Adrenal gland (tissue), 5 donors: Measurements from ENCODE around the gene CNGA3.

ENCODE experiments used
- POLR2A ChIP-seq, 2 donors: fragments of 450-650 bp; IDR thresholded peaks; one replicate each; pipeline ENCODE4 v1.6.1; 2017; ENCODE audit warnings: antibody characterized with exemption in 2 of 2, mild to moderate bottlenecking in 2 of 2, moderate library complexity in 1 of 2
- TF ChIP-seq, protein P1 (sequence below), 6 experiments: fragments of 450-650 bp in 4 of 6; fragments of 200-600 bp in 2 of 6; sonication (generic) in 1 of 6; IDR thresholded peaks; 1 replicate in 5 of 6; 2 replicates in 1 of 6; pipeline versions ENCODE4 v1.5.1 to v1.8.0; 2016 to 2021; ENCODE audit warnings: antibody characterized with exemption in 6 of 6, mild to moderate bottlenecking in 2 of 6, moderate library complexity in 1 of 6
- donor health status: DM: no; HTN: no; CAD: no.

DNA sequence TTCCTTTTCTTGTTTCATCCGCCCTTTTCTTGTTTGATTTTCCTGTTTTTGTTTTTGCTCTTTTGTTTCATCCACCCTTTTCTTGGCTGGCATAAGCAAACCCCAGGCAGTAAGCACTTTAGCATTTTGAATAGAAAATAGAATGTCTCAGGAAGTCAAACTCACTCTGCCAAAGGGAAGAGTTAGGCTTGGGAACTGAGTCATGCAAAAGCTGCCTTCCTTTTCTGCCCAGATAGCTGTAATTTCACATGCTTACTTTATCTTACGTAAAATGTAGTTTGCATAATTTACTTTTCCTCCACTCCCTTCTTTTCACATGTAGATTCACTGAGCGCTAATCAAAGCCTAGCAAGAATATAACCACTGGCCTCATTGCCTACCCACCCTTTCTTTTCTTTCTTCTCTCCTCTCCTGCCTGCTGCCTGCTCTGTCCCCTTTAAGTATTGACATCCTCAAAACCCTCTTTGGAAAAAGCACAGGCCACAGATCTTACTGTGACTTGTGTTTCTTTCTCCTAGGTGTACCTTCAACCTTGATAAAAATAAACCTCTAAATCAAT, 48.4 kb downstream of the CNGA3 start:
- TF ChIP-seq, protein P1, sequence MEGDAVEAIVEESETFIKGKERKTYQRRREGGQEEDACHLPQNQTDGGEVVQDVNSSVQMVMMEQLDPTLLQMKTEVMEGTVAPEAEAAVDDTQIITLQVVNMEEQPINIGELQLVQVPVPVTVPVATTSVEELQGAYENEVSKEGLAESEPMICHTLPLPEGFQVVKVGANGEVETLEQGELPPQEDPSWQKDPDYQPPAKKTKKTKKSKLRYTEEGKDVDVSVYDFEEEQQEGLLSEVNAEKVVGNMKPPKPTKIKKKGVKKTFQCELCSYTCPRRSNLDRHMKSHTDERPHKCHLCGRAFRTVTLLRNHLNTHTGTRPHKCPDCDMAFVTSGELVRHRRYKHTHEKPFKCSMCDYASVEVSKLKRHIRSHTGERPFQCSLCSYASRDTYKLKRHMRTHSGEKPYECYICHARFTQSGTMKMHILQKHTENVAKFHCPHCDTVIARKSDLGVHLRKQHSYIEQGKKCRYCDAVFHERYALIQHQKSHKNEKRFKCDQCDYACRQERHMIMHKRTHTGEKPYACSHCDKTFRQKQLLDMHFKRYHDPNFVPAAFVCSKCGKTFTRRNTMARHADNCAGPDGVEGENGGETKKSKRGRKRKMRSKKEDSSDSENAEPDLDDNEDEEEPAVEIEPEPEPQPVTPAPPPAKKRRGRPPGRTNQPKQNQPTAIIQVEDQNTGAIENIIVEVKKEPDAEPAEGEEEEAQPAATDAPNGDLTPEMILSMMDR (IDR thresholded peaks at IDR 0.05), result no peak
- no peak for TF ChIP-seq POLR2A (IDR thresholded peaks at IDR 0.05)
